GM12878 (cell line): ENCODE measurements around the gene SLC36A3. TPM values are rescaled to one million over a fixed set of nuclear protein-coding genes. Genes with fewer than 3 reads are reported as not detected.

ENCODE experiments used
- BMI1 ChIP-seq: fragments of 450-650 bp; IDR thresholded peaks from 2 replicates; pipeline ENCODE4 v1.6.1; 2016; ENCODE audit warnings: mild to moderate bottlenecking, moderate library complexity, borderline replicate concordance
- CBX5 ChIP-seq: sonication (generic); IDR thresholded peaks from 2 replicates; pipeline ENCODE4 v1.6.1; 2016; ENCODE audit warnings: low read depth, moderate library complexity, mild to moderate bottlenecking, inconsistent platforms
- CHD4 ChIP-seq: fragments of 200-600 bp; sonication (generic); IDR thresholded peaks from 2 replicates; pipeline ENCODE4 v1.6.1; 2016; ENCODE audit warnings: mild to moderate bottlenecking
- E2F4 ChIP-seq: IDR thresholded peaks from 2 replicates; pipeline ENCODE4 v1.6.1; 2012; ENCODE audit warnings: low read depth, low read length, improper control_type of control experiment
- EED ChIP-seq: sonication (generic); IDR thresholded peaks from 2 replicates; pipeline ENCODE4 v1.6.1; 2016; ENCODE audit warnings: antibody characterized with exemption, low read depth
- EGR1 ChIP-seq, 2 experiments: IDR thresholded peaks; 1 replicate in 1 of 2; 2 replicates in 1 of 2; pipeline ENCODE4 v1.6.1; 2011 to 2012; ENCODE audit warnings: low read depth in 2 of 2, low read length in 2 of 2, borderline replicate concordance in 1 of 2, mild to moderate bottlenecking in 1 of 2, moderate library complexity in 1 of 2
- EP300 ChIP-seq, 2 experiments: fragments of 150-350 bp in 1 of 2; IDR thresholded peaks; 2 replicates each; pipeline ENCODE4 v1.6.1; 2011 to 2012; ENCODE audit warnings: low read depth in 2 of 2, low read length in 2 of 2, borderline replicate concordance in 1 of 2, improper control_type of control experiment in 1 of 2, inconsistent platforms in 1 of 2; ENCODE audit not compliant: control insufficient read depth in 1 of 2
- EZH2 ChIP-seq: IDR thresholded peaks from 2 replicates; pipeline ENCODE4 v1.6.1; 2012; ENCODE audit warnings: low read depth, mild to moderate bottlenecking, control low read depth, inconsistent platforms, low read length, borderline replicate concordance; ENCODE audit not compliant: control insufficient read depth
- FOXM1 ChIP-seq: IDR thresholded peaks from 2 replicates; pipeline ENCODE4 v1.6.1; 2012; ENCODE audit warnings: low read depth, mild to moderate bottlenecking, inconsistent platforms, low read length, moderate library complexity
- GATAD2B ChIP-seq: fragments of 450-650 bp; conservative IDR thresholded peaks from 2 replicates; pipeline ENCODE4 v1.6.1; 2017; ENCODE audit warnings: low read depth, mild to moderate bottlenecking, moderate library complexity
- IKZF1 ChIP-seq: fragments of 450-650 bp; conservative IDR thresholded peaks from 2 replicates; pipeline ENCODE4 v1.6.1; 2017; ENCODE audit warnings: antibody characterized with exemption, mild to moderate bottlenecking
- IRF4 ChIP-seq: IDR thresholded peaks from 2 replicates; pipeline ENCODE4 v1.6.1; 2011; ENCODE audit warnings: low read depth, low read length
- KAT2A ChIP-seq: conservative IDR thresholded peaks from 2 replicates; pipeline ENCODE4 v1.6.1; 2011; ENCODE audit warnings: low read depth, low read length; ENCODE audit not compliant: control insufficient read depth
- MEF2B ChIP-seq: fragments of 450-650 bp; IDR thresholded peaks from 2 replicates; pipeline ENCODE4 v1.6.1; 2018; ENCODE audit warnings: mild to moderate bottlenecking, moderate library complexity; ENCODE audit not compliant: partially characterized antibody, poor library complexity, severe bottlenecking
- MTA2 ChIP-seq: fragments of 450-650 bp; IDR thresholded peaks from 2 replicates; pipeline ENCODE4 v1.6.1; 2016; ENCODE audit warnings: low read depth, mild to moderate bottlenecking, moderate library complexity
- NBN ChIP-seq: fragments of 450-650 bp; IDR thresholded peaks from 2 replicates; pipeline ENCODE4 v1.6.1; 2016
- NR2C1 ChIP-seq: fragments of 450-650 bp; IDR thresholded peaks from 2 replicates; pipeline ENCODE4 v1.6.1; 2017; ENCODE audit warnings: antibody characterized with exemption, mild to moderate bottlenecking, moderate library complexity
- POLR2AphosphoS2 ChIP-seq: IDR thresholded peaks from 2 replicates; pipeline ENCODE4 v1.6.1; 2011; ENCODE audit warnings: low read depth, mild to moderate bottlenecking, low read length, improper control_type of control experiment, moderate library complexity
- SMAD1 ChIP-seq: fragments of 450-650 bp; IDR thresholded peaks from 2 replicates; pipeline ENCODE4 v1.6.1; 2018; ENCODE audit warnings: mild to moderate bottlenecking, low read depth; ENCODE audit not compliant: partially characterized antibody
- SREBF2 ChIP-seq: IDR thresholded peaks from 2 replicates; pipeline ENCODE4 v1.6.1; 2012; ENCODE audit warnings: mild to moderate bottlenecking, low read length
- TCF12 ChIP-seq: IDR thresholded peaks from 2 replicates; pipeline ENCODE4 v1.6.1; 2011; ENCODE audit warnings: low read depth, mild to moderate bottlenecking, low read length
- TCF7 ChIP-seq: IDR thresholded peaks from 2 replicates; pipeline ENCODE4 v1.6.1; 2014; ENCODE audit warnings: antibody characterized with exemption, borderline replicate concordance
- USF1 ChIP-seq: IDR thresholded peaks from 2 replicates; pipeline ENCODE4 v1.6.1; 2011; ENCODE audit warnings: borderline replicate concordance, low read depth, mild to moderate bottlenecking, moderate library complexity, mixed read lengths, low read length; ENCODE audit not compliant: insufficient read depth; ENCODE audit errors: extremely low read length
- YBX1 ChIP-seq: fragments of 450-650 bp; IDR thresholded peaks from 2 replicates; pipeline ENCODE4 v1.6.1; 2016; ENCODE audit warnings: antibody characterized with exemption
- ZBED1 ChIP-seq: IDR thresholded peaks from 2 replicates; pipeline ENCODE4 v1.6.1; 2016; ENCODE audit warnings: borderline replicate concordance
- ZNF207 ChIP-seq: fragments of 450-650 bp; IDR thresholded peaks from 2 replicates; pipeline ENCODE4 v1.6.1; 2014; ENCODE audit warnings: antibody characterized with exemption, mild to moderate bottlenecking, borderline replicate concordance
- ZNF217 ChIP-seq: fragments of 450-650 bp; IDR thresholded peaks from 2 replicates; pipeline ENCODE4 v1.6.1; 2017; ENCODE audit warnings: antibody characterized with exemption, mild to moderate bottlenecking
- ZNF24 ChIP-seq: fragments of 450-650 bp; IDR thresholded peaks from 2 replicates; pipeline ENCODE4 v1.6.1; 2017; ENCODE audit warnings: antibody characterized with exemption, mild to moderate bottlenecking
- ZNF622 ChIP-seq: fragments of 450-650 bp; IDR thresholded peaks from 2 replicates; pipeline ENCODE4 v1.6.1; 2017; ENCODE audit warnings: mild to moderate bottlenecking, inconsistent platforms
- ZZZ3 ChIP-seq: IDR thresholded peaks from 2 replicates; pipeline ENCODE4 v1.6.1; 2011; ENCODE audit warnings: low read depth; ENCODE audit not compliant: control insufficient read depth, insufficient read length
- polyA plus RNA-seq, 11 experiments: library from polyadenylated mRNA; depleted of rRNA in 4 of 11; unstranded in 6 of 11; stranded (reverse) in 5 of 11; fragments of >200 nt; fragmentation: Nextera tagmentation in 4 of 11; fragmentation: Illumina TruSeq in 1 of 11; extraction: Ambion mirVana in 4 of 11; extraction: Trizol in 1 of 11; gene quantifications; 1 replicate in 1 of 11; 2 replicates in 10 of 11; pipeline versions ENCODE4 v1.2.1 to v1.2.3, GENCODE V29; 2011 to 2016; ENCODE audit warnings: inconsistent platforms in 2 of 11, missing spikeins in 2 of 11, low read depth in 1 of 11
- total RNA-seq, 4 experiments: library from RNA; depleted of rRNA in 3 of 4; stranded (reverse); fragments of >200 nt in 3 of 4; fragmentation: Illumina TruSeq in 1 of 4; extraction: Trizol in 1 of 4; gene quantifications; 2 replicates each; pipeline versions ENCODE4 v1.2.1 to v1.2.3, GENCODE V29; 2013 to 2021

Gene SLC36A3
- total and polyA plus RNA-seq, 10 of the 15 experiments (the other 5 are each of a cell fraction or from before 2014, with no cell fraction given): 0.03 TPM; not detected in 9

- peak; percentile 51 for TF ChIP-seq MTA2
- TF ChIP-seq EP300 (IDR thresholded peaks at IDR 0.05; ENCODE audit: borderline replicate concordance in 1 of 2, control insufficient read depth in 1 of 2, low read depth in 2 of 2, low read length in 2 of 2): no peak; a peak in 1 of 4 replicates
- no peak for TF ChIP-seq ZZZ3
- TF ChIP-seq EGR1 (IDR thresholded peaks at IDR 0.05; ENCODE audit: borderline replicate concordance in 1 of 2, low read depth in 2 of 2, low read length in 2 of 2): no peak
- no peak for TF ChIP-seq YBX1
- no peak for TF ChIP-seq E2F4
- no peak for TF ChIP-seq POLR2AphosphoS2
- TF ChIP-seq NBN: 0 out of 2 replicates have a peak, but pooled peaks have one; percentile 19
- peak; percentile 81; the same call in 1 of the 2 replicates for TF ChIP-seq FOXM1
- no peak for TF ChIP-seq TCF7
- no peak for TF ChIP-seq BMI1
- TF ChIP-seq ZNF217: no peak
- TF ChIP-seq IRF4: peak; percentile 69; the same call in 1 of the 2 replicates
- TF ChIP-seq ZNF207: no peak
- TF ChIP-seq MEF2B: no peak
- TF ChIP-seq ZBED1: peak; percentile 59; the same call in 1 of the 2 replicates
- TF ChIP-seq CHD4: no peak
- TF ChIP-seq USF1: no peak
- TF ChIP-seq SMAD1: no peak
- TF ChIP-seq EZH2: no peak
- TF ChIP-seq KAT2A: no peak
- TF ChIP-seq SREBF2: no peak
- no peak for TF ChIP-seq ZNF622
- no peak for TF ChIP-seq CBX5
- no peak for TF ChIP-seq TCF12
- TF ChIP-seq IKZF1: peak; percentile 69
- peak; percentile 79 for TF ChIP-seq EED
- TF ChIP-seq GATAD2B: no peak
- no peak for TF ChIP-seq ZNF24
- peak; percentile 52; the same call in 1 of the 2 replicates for TF ChIP-seq NR2C1
Measured at GRCh38 chr5:151270599-151270998, 33.0 kb downstream of the SLC36A3 start (continued).
